GM23338 (cell line): ENCODE data around the gene SEC61A1. TPM values are rescaled to one million over a fixed set of nuclear protein-coding genes. Genes with fewer than 3 reads are reported as not detected.

Source experiments
- ATAC-seq: fragments of 200-7000 bp; cut with Tn5 transposase; 3 replicates; pipeline ENCODE4 v1.9.1; 2020
- DNase-seq: peaks from one replicate; pipeline ENCODE4 v3.0.0-alpha.2; 2015; ENCODE audit warnings: low spot score
- H2AFZ ChIP-seq: fragments of 200-600 bp; sonication (generic); 2 replicates; pipeline ENCODE4 v1.8.0; 2016; ENCODE audit warnings: antibody characterized with exemption, mild to moderate bottlenecking, moderate library complexity
- H3F3A ChIP-seq: fragments of 200-600 bp; sonication (generic); replicated peaks from 2 replicates; pipeline ENCODE4 v1.8.0; 2017; ENCODE audit warnings: antibody characterized with exemption, mixed run types, low read depth
- H3K27ac ChIP-seq: fragments of 200-600 bp; sonication (generic); 2 replicates; pipeline ENCODE4 v1.6.1; 2016; ENCODE audit warnings: low read depth
- H3K27me3 ChIP-seq: fragments of 200-600 bp; sonication (generic); 2 replicates; pipeline ENCODE4 v1.8.0; 2016; ENCODE audit warnings: mild to moderate bottlenecking, mixed run types, moderate library complexity; ENCODE audit not compliant: insufficient read depth
- H3K36me3 ChIP-seq: fragments of 200-600 bp; sonication (generic); 2 replicates; pipeline ENCODE4 v1.8.0; 2016; ENCODE audit warnings: mild to moderate bottlenecking; ENCODE audit not compliant: insufficient read depth
- H3K4me1 ChIP-seq: fragments of 200-600 bp; sonication (generic); 2 replicates; pipeline ENCODE4 v1.8.0; 2016; ENCODE audit warnings: mild to moderate bottlenecking, moderate library complexity; ENCODE audit not compliant: insufficient read depth
- H3K4me2 ChIP-seq: fragments of 200-600 bp; sonication (generic); 2 replicates; pipeline ENCODE4 v1.7.1; 2017; ENCODE audit warnings: mixed run types
- H3K4me3 ChIP-seq: fragments of 200-600 bp; sonication (generic); 2 replicates; pipeline ENCODE4 v1.6.1; 2016; ENCODE audit warnings: mixed run types
- H3K79me2 ChIP-seq: fragments of 200-600 bp; sonication (generic); replicated peaks from 2 replicates; pipeline ENCODE4 v1.8.0; 2017; ENCODE audit warnings: mild to moderate bottlenecking; ENCODE audit not compliant: insufficient read depth
- H3K9me2 ChIP-seq: fragments of 200-600 bp; sonication (generic); 2 replicates; pipeline ENCODE4 v1.8.0; 2017; ENCODE audit not compliant: insufficient read depth
- H4K20me1 ChIP-seq: fragments of 200-600 bp; sonication (generic); replicated peaks from 2 replicates; pipeline ENCODE4 v1.8.0; 2017; ENCODE audit warnings: mild to moderate bottlenecking; ENCODE audit not compliant: insufficient read depth
- H3K27ac Mint-ChIP-seq: 2 replicates; pipeline ENCODE4 v1.8.0; 2020; ENCODE audit warnings: inconsistent platforms, mild to moderate bottlenecking, moderate library complexity, mixed read lengths
- H3K27me3 Mint-ChIP-seq: 3 replicates; pipeline ENCODE4 v1.8.0; 2022; ENCODE audit warnings: low read depth, mild to moderate bottlenecking, moderate library complexity, mixed read lengths, inconsistent platforms; ENCODE audit not compliant: insufficient read depth, poor library complexity
- H3K36me3 Mint-ChIP-seq: 3 replicates; pipeline ENCODE4 v1.8.0; 2021; ENCODE audit warnings: low read depth, mild to moderate bottlenecking, inconsistent platforms, moderate library complexity, mixed read lengths
- H3K4me1 Mint-ChIP-seq: 3 replicates; pipeline ENCODE4 v1.8.0; 2020; ENCODE audit warnings: mild to moderate bottlenecking, inconsistent platforms, mixed read lengths
- H3K4me3 Mint-ChIP-seq: 3 replicates; pipeline ENCODE4 v1.8.0; 2021; ENCODE audit warnings: moderate library complexity, mild to moderate bottlenecking, inconsistent platforms, mixed read lengths
- H3K9me3 Mint-ChIP-seq: 3 replicates; pipeline ENCODE4 v1.8.0; 2020; ENCODE audit warnings: moderate library complexity, mild to moderate bottlenecking, inconsistent platforms, mixed read lengths
- EZH2 ChIP-seq: fragments of 200-600 bp; sonication (generic); IDR thresholded peaks from one replicate; pipeline ENCODE4 v1.8.0; 2017; ENCODE audit warnings: antibody characterized with exemption, mild to moderate bottlenecking, low read depth; ENCODE audit not compliant: unreplicated experiment
- EZH2phosphoT487 ChIP-seq: fragments of 200-600 bp; sonication (generic); IDR thresholded peaks from one replicate; pipeline ENCODE4 v1.8.1; 2018; ENCODE audit warnings: antibody characterized with exemption; ENCODE audit not compliant: unreplicated experiment
- POLR2AphosphoS5 ChIP-seq: IDR thresholded peaks from 2 replicates; pipeline ENCODE4 v1.6.1; 2016; ENCODE audit warnings: antibody characterized with exemption, low read depth
- STAT1 ChIP-seq: IDR thresholded peaks from one replicate; pipeline ENCODE4 v1.6.1; 2016; ENCODE audit warnings: antibody characterized with exemption; ENCODE audit not compliant: unreplicated experiment
- polyA plus RNA-seq: library from polyadenylated mRNA; unstranded; fragments of >200 nt; fragmentation: Nextera tagmentation; extraction: Ambion mirVana; gene quantifications from 2 replicates; pipeline ENCODE4 v1.2.1, GENCODE V29; 2016
- total RNA-seq: library from RNA; depleted of rRNA; stranded (reverse); fragments of >200 nt; shearing (Covaris generic); gene quantifications from 2 replicates; pipeline ENCODE4 v1.2.3, GENCODE V29; 2014
- TF ChIP-seq, protein P1 (sequence below): fragments of 250-450 bp; sonication (Bioruptor Pico); IDR thresholded peaks from 2 replicates; pipeline ENCODE4 v1.5.0; 2020; ENCODE audit warnings: mild to moderate bottlenecking, moderate library complexity
- TF ChIP-seq, protein P2 (sequence below): IDR thresholded peaks from 2 replicates; pipeline ENCODE4 v1.6.1; 2016; ENCODE audit warnings: antibody characterized with exemption

The SEC61A1 gene
- total and polyA plus RNA-seq, 2 experiments from 2014 or later = 44.8 to 184 TPM

DNA sequence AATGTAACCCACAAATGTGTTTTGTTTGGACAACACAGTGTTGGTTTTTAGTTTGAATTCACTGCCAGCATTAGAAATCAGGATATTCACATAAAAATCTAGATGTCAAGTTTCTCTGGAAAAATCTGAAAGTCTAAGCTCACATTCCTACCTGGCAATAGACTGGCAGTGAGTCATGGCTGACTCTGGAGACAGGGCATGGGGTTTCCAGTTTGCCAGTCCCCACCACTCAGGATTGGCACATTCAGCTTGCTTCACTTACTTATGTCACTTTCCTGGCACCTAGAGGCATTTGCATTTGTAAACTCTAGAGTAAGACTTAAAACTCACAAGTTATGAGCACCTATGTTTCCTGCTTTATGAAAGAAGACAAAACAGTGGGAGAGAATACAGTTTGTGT is 19.1 kb upstream of the SEC61A1 start (continued):
- TF ChIP-seq, protein P1, sequence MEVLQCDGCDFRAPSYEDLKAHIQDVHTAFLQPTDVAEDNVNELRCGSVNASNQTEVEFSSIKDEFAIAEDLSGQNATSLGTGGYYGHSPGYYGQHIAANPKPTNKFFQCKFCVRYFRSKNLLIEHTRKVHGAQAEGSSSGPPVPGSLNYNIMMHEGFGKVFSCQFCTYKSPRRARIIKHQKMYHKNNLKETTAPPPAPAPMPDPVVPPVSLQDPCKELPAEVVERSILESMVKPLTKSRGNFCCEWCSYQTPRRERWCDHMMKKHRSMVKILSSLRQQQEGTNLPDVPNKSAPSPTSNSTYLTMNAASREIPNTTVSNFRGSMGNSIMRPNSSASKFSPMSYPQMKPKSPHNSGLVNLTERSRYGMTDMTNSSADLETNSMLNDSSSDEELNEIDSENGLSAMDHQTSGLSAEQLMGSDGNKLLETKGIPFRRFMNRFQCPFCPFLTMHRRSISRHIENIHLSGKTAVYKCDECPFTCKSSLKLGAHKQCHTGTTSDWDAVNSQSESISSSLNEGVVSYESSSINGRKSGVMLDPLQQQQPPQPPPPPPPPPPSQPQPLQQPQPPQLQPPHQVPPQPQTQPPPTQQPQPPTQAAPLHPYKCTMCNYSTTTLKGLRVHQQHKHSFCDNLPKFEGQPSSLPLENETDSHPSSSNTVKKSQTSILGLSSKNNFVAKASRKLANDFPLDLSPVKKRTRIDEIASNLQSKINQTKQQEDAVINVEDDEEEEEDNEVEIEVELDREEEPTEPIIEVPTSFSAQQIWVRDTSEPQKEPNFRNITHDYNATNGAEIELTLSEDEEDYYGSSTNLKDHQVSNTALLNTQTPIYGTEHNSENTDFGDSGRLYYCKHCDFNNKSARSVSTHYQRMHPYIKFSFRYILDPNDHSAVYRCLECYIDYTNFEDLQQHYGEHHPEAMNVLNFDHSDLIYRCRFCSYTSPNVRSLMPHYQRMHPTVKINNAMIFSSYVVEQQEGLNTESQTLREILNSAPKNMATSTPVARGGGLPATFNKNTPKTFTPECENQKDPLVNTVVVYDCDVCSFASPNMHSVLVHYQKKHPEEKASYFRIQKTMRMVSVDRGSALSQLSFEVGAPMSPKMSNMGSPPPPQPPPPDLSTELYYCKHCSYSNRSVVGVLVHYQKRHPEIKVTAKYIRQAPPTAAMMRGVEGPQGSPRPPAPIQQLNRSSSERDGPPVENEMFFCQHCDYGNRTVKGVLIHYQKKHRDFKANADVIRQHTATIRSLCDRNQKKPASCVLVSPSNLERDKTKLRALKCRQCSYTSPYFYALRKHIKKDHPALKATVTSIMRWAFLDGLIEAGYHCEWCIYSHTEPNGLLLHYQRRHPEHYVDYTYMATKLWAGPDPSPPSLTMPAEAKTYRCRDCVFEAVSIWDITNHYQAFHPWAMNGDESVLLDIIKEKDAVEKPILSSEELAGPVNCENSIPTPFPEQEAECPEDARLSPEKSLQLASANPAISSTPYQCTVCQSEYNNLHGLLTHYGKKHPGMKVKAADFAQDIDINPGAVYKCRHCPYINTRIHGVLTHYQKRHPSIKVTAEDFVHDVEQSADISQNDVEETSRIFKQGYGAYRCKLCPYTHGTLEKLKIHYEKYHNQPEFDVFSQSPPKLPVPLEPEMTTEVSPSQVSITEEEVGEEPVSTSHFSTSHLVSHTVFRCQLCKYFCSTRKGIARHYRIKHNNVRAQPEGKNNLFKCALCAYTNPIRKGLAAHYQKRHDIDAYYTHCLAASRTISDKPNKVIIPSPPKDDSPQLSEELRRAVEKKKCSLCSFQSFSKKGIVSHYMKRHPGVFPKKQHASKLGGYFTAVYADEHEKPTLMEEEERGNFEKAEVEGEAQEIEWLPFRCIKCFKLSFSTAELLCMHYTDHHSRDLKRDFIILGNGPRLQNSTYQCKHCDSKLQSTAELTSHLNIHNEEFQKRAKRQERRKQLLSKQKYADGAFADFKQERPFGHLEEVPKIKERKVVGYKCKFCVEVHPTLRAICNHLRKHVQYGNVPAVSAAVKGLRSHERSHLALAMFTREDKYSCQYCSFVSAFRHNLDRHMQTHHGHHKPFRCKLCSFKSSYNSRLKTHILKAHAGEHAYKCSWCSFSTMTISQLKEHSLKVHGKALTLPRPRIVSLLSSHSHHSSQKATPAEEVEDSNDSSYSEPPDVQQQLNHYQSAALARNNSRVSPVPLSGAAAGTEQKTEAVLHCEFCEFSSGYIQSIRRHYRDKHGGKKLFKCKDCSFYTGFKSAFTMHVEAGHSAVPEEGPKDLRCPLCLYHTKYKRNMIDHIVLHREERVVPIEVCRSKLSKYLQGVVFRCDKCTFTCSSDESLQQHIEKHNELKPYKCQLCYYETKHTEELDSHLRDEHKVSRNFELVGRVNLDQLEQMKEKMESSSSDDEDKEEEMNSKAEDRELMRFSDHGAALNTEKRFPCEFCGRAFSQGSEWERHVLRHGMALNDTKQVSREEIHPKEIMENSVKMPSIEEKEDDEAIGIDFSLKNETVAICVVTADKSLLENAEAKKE (CRISPR knock-in tag) = no peak
- no peak for TF ChIP-seq EZH2
- TF ChIP-seq POLR2AphosphoS5 = no peak

DNA sequence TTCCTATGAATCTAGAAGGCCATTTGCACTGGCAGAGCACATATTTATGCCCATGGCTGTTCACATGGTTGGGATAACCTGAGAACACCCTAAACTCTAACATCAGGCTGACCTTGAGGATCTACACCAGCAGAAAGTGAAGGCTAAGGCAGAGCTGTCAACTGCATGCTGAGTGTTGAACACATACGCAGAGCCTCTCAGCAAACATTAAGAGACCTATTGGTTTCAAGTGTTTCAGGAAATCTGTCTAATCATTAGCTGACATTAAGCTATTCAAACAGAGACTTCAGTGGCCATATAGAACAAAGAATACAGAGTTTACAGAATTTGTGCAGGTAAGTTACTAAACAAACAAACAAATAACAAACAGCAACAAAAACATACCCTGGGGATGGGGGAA is 16.1 kb upstream of the SEC61A1 start:
- no peaks in the 10 kb centered on the region for H3K36me3 ChIP-seq
- ATAC-seq = no peak
- H3K4me1 ChIP-seq = no peaks in the 10 kb centered on the region
- DNase-seq = no peak
- Mint-ChIP-seq H3K4me3 (no peak overlapping the region), H3K4me1 (no peaks in the 10 kb centered on the region), H3K27me3 (peaks cover 3% of the 10 kb centered on the region), H3K9me3 (no peaks in the 10 kb centered on the region), H3K36me3 (no peaks in the 10 kb centered on the region), H3K27ac (no peak overlapping the region)
- no peaks in the 10 kb centered on the region for H3K9me2 ChIP-seq
- H2AFZ ChIP-seq = no peak overlapping the region
- no peaks in the 10 kb centered on the region for H3K27me3 ChIP-seq
- H3K4me2 ChIP-seq = no peak overlapping the region
- no peak overlapping the region for H3K27ac ChIP-seq
- H3K4me3 ChIP-seq = no peak overlapping the region
- no peaks in the 10 kb centered on the region for H3K79me2 ChIP-seq
- H3F3A ChIP-seq = no peaks in the 10 kb centered on the region
- no peaks in the 10 kb centered on the region for H4K20me1 ChIP-seq
- TF ChIP-seq STAT1 (no peak), EZH2 (no peak), EZH2phosphoT487 (no peak)
- TF ChIP-seq, protein P1 (CRISPR knock-in tag) = no peak
- TF ChIP-seq, protein P2, sequence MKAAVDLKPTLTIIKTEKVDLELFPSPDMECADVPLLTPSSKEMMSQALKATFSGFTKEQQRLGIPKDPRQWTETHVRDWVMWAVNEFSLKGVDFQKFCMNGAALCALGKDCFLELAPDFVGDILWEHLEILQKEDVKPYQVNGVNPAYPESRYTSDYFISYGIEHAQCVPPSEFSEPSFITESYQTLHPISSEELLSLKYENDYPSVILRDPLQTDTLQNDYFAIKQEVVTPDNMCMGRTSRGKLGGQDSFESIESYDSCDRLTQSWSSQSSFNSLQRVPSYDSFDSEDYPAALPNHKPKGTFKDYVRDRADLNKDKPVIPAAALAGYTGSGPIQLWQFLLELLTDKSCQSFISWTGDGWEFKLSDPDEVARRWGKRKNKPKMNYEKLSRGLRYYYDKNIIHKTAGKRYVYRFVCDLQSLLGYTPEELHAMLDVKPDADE = no peak
